Mesothelial cell of epicardium (in vitro differentiated cells): ENCODE results near the gene SUPT4H1. TPM values are rescaled to one million over a fixed set of nuclear protein-coding genes. Genes with fewer than 3 reads are reported as not detected.

Source experiments
- DNase-seq, 2 experiments: peaks; one replicate each; pipeline ENCODE4 v3.0.0; 2021; ENCODE audit warnings: low spot score in 2 of 2; ENCODE audit not compliant: unreplicated experiment in 2 of 2
- H3K27ac Mint-ChIP-seq: 2 replicates; pipeline ENCODE4 v1.8.0; 2021; ENCODE audit warnings: mixed read lengths
- H3K27me3 Mint-ChIP-seq: 2 replicates; pipeline ENCODE4 v1.8.0; 2021; ENCODE audit warnings: low read depth, mixed read lengths
- H3K36me3 Mint-ChIP-seq: 2 replicates; pipeline ENCODE4 v1.8.0; 2021; ENCODE audit warnings: mixed read lengths
- H3K4me1 Mint-ChIP-seq: 2 replicates; pipeline ENCODE4 v1.8.0; 2021; ENCODE audit warnings: mixed read lengths
- H3K4me3 Mint-ChIP-seq: 2 replicates; pipeline ENCODE4 v1.8.0; 2021; ENCODE audit warnings: mild to moderate bottlenecking, moderate library complexity, mixed read lengths
- H3K9me3 Mint-ChIP-seq: 2 replicates; pipeline ENCODE4 v1.8.0; 2021; ENCODE audit warnings: mixed read lengths
- total RNA-seq: library from RNA; stranded (reverse); gene quantifications from 3 replicates; pipeline ENCODE4 v1.2.1, GENCODE V29; 2021
- TF ChIP-seq, protein P1 (sequence below): fragments of 200-600 bp; sonication (generic); IDR thresholded peaks from one replicate; pipeline ENCODE4 v1.5.0; 2021; ENCODE audit warnings: antibody characterized with exemption; ENCODE audit not compliant: unreplicated experiment

Gene SUPT4H1
- total RNA-seq, 1 donor from 2014 or later: 76.8 TPM

DNA sequence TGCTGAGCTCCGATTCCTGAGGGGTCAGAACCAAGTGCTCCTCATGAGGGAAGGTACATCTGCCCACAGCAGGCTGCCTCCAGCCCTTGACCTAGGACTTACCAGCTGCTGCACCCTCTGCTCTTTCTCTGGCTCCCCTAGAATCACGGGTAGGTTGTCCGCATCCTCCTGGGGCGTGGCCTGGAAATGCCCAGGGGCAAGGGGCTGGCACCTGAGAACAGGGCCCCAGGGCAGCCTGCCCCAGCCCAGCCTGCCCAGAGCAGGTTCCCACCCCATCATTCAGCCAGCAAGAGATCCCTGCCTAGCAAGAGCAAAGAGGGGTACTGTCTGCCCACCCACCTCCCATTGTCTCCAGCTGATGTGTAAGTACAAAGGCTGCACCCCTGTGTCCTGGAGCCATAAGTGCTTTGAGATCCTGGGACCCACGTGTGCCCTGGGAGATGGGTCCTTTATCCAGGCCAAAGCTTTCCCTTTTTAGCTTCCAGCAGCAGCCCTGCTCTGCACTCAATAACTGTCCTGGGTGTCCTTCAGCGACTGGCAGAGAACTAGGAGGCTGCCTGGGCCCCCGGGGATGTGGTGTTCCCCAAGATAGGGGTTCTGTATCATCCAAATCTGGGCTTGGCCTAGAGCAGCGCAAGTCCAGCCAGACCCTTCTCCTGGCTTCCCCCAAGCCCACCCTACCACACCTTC, 28.5 kb downstream of the SUPT4H1 start:
- Mint-ChIP-seq H3K27me3 (no peaks in the 10 kb centered on the region), H3K4me3 (peak overlapping the region; percentile 70)

DNA sequence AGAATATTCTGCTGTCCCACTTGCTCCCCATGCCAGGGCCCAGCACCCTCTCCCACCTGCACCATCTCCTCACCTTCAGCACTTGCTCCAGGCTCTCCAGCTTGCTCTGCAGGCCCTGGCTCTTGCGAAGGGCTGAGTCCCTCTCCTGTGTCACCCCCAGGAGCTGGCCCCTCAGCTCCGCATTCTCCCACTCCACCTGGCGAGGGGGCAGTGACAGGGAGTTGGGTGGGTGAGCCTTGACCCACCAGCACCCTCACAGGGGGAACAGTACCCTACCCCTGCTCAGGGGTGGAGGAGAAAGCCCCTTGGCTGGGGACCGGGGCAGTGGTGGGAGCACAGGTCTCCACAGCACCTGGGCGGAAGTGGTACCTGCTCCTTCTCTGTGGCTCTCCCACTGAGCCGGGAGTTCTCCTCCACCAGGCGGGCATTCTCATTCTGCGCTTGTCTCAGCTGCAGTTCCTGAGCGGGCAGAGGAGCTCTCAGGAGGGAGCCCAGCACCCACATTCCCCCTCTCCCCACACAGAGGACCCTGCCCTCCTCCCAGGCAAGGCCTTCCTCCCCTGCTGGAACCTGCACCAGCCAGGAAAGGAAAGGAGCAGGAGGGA, 29.3 kb downstream of the SUPT4H1 start:
- Mint-ChIP-seq H3K4me3 (no peak overlapping the region), H3K36me3 (peaks cover 5% of the 10 kb centered on the region), H3K4me1 (peaks cover 16% of the 10 kb centered on the region), H3K27me3 (no peaks in the 10 kb centered on the region), H3K27ac (no peak overlapping the region), H3K9me3 (no peaks in the 10 kb centered on the region)
- no peak for DNase-seq
- TF ChIP-seq, protein P1, sequence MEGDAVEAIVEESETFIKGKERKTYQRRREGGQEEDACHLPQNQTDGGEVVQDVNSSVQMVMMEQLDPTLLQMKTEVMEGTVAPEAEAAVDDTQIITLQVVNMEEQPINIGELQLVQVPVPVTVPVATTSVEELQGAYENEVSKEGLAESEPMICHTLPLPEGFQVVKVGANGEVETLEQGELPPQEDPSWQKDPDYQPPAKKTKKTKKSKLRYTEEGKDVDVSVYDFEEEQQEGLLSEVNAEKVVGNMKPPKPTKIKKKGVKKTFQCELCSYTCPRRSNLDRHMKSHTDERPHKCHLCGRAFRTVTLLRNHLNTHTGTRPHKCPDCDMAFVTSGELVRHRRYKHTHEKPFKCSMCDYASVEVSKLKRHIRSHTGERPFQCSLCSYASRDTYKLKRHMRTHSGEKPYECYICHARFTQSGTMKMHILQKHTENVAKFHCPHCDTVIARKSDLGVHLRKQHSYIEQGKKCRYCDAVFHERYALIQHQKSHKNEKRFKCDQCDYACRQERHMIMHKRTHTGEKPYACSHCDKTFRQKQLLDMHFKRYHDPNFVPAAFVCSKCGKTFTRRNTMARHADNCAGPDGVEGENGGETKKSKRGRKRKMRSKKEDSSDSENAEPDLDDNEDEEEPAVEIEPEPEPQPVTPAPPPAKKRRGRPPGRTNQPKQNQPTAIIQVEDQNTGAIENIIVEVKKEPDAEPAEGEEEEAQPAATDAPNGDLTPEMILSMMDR: no peak

More for the DNA sequence above, 28.5 kb downstream of the SUPT4H1 start:
- Mint-ChIP-seq H3K36me3 (peaks cover 5% of the 10 kb centered on the region), H3K4me1 (peaks cover 19% of the 10 kb centered on the region), H3K9me3 (no peaks in the 10 kb centered on the region), H3K27ac (peak overlapping the region; percentile 82)
- TF ChIP-seq, protein P1: no peak
- DNase-seq: no peak

DNA sequence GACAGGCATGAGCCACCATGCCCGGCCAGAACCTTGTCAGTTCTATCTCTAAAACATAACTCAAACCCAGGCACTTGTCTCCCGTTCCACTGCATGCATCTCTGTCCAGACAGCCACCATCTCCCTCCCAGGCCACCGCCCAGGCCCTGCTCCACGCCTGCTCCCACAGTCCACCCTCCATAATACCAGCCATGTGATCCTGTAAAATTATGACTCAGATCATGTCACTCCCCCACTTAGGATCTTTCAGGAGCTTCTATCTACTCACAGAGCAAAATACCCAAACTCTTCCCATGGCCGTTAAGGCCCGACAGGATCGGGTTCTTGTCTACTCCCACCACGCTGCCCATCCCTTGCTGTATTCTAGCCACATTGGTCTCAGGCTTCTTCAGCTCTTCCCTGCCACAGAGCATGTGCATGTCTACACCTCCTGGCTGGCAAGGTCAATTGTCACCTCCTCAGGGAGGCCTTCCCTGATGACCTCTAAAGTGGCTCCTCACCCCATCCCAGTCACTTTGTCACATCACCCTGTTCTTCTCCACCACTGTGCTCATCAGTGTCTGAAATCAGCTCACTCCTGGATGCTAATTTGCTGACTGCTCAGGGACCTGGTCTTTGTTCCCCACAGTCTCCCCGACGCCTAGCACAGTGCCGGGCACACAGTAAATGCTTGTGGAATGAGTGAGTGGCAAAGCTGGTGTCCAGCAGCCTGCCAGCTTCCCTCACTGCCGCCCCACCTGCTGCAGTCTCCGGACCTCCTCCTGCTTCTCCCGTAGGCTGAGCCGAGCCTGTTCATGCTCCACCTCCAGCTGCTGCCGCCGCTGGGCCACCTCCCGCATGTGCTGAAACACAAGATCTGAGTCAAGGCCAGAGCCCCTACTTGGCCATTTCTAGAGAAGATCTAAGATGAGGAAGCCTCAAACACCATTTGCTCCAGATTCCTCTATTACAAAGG, 30.2 kb downstream of the SUPT4H1 start:
- peaks cover 16% of the 10 kb centered on the region for H3K4me1 Mint-ChIP-seq
- TF ChIP-seq, protein P1: no peak
- peak overlapping the region; percentile 74 for H3K27ac Mint-ChIP-seq

DNA sequence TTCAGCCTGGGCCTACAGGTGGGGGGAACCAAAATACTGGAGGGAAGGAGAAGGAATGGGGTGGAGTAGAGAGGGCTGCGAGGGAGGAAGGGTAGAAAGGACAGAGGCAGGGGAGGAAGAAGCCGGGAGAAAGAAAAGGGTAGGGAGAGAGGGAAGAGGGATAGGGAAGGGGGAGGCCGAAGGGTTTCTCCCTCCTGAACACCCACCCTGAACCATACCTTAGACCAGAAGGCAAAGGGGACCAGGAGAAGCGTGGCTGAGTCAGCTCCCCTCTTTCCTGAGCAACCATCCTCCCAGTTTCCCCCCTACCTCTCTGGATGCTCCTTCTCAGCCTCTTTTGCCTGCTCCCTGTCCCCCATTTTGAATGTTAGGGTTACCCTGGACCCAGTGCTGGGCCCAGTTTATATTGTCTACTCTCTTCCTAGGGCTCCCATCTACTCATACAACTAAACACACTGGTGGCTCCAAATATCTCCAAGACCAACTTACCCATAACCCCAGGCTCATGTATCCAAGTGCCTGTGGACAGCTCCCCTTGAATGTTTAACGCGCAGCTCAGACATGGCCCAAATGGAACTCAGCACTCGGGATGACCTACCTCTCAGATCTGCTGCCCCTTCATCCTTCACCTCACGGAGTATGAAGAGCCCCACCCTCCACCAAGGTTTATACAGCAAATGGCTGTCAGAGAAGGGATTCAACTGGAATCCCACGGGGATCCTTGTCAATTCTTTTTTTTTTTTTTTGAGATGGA, 31.3 kb downstream of the SUPT4H1 start:
- no peaks in the 10 kb centered on the region for H3K27me3 Mint-ChIP-seq
- H3K36me3 Mint-ChIP-seq: peaks cover 7% of the 10 kb centered on the region
- H3K4me3 Mint-ChIP-seq: no peak overlapping the region
- TF ChIP-seq, protein P1: no peak
- no peak for DNase-seq
- H3K9me3 Mint-ChIP-seq: no peaks in the 10 kb centered on the region
- no peak overlapping the region for H3K27ac Mint-ChIP-seq
- peaks cover 14% of the 10 kb centered on the region for H3K4me1 Mint-ChIP-seq

More for the DNA sequence above, 30.2 kb downstream of the SUPT4H1 start:
- DNase-seq: no peak
- no peaks in the 10 kb centered on the region for H3K9me3 Mint-ChIP-seq
- H3K36me3 Mint-ChIP-seq: peaks cover 7% of the 10 kb centered on the region
- H3K4me3 Mint-ChIP-seq: no peak overlapping the region
- no peaks in the 10 kb centered on the region for H3K27me3 Mint-ChIP-seq

DNA sequence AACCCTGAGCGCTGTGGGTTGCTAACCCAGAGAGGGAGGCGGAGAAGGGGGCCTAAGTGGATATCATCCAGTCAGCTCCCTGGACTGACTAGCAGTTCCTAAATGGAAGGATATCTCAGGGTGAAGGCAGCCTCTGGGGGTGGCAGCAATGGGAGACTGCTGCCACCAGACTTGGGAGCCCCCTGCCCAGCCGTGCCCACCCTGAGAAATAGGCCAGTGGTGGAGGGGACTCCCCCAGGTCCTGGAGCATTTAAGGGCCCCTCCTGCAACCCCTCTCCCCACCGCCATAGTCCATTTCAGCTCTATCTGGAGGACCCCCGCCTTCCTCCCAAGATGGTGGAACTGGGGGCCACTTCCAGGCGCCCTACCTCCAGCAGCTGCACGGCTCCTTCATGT, 31.8 kb downstream of the SUPT4H1 start:
- Mint-ChIP-seq H3K27me3 (no peaks in the 10 kb centered on the region), H3K4me3 (no peak overlapping the region), H3K36me3 (peaks cover 9% of the 10 kb centered on the region), H3K4me1 (peaks cover 11% of the 10 kb centered on the region), H3K27ac (no peak overlapping the region), H3K9me3 (no peaks in the 10 kb centered on the region)
- DNase-seq: no peak
- TF ChIP-seq, protein P1: no peak
